Measurements from ENCODE around the gene MRPL12.

MRPL12 gene

DNA sequence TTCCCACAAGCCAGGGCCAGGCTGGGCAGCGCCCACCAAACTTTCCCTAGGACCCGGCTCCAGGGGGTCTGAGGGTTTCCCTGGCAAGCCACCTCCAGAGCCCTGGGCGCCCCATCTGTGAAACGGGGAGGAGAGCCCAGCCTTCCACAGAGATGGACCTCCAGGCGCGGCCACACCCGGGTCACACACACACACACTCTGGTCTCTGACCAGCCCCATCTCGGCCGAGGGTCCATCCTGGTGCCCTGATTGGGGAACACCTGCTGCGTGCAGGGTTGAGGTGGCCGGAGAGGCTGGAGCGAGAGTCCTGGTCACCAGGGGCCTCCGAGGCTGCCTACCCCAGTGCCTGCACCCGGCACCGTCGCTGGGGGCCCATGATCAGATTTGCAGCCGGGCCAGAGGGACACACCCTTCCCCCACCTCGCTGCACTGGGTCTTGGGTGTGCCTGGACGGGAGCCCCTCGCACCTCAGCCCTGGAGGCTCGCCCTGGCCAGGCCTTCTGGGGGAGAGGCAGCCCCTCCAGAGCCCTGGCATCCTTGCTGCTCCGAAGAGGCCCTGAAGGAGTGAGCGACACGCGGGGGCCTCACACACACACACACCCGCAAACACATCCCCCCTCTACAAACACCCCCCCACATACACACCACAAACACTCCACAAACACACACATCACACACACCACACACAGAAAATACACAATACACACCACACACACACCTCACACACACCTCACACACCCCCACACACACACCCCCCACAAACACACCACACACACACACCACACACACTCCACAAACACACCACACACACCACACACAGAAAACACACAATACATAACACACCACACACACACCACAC, 38.7 kb downstream of the MRPL12 start:
- DNase-seq = no peak

Measured in effector CD8-positive, alpha-beta T cell (primary cell).